Liver (tissue), 9 donors: ENCODE measurements around the gene GAS2L1. TPM values are rescaled to one million over a fixed set of nuclear protein-coding genes. Genes with fewer than 3 reads are reported as not detected.

Experiments used
- DNase-seq: peaks from one replicate; pipeline ENCODE4 v3.0.0-alpha.2; 2017; ENCODE audit warnings: low spot score
- H3K27ac ChIP-seq, 2 donors: one replicate each; pipeline ENCODE4 v1.7.0; 2013; ENCODE audit warnings: inconsistent platforms in 2 of 2, low read length in 2 of 2, control low read depth in 1 of 2, low read depth in 1 of 2, mild to moderate bottlenecking in 1 of 2
- H3K27me3 ChIP-seq, 4 donors: one replicate each; pipeline versions ENCODE4 v1.6.1 to v1.7.0; 2013; ENCODE audit warnings: low read length in 3 of 4, inconsistent platforms in 1 of 4, mild to moderate bottlenecking in 1 of 4, moderate library complexity in 1 of 4; ENCODE audit not compliant: control insufficient read depth in 4 of 4, insufficient read depth in 4 of 4
- H3K36me3 ChIP-seq, 4 donors: one replicate each; pipeline versions ENCODE4 v1.6.1 to v1.7.0; 2013; ENCODE audit warnings: low read length in 3 of 4, mild to moderate bottlenecking in 3 of 4, low read depth in 1 of 4, moderate library complexity in 1 of 4; ENCODE audit not compliant: control insufficient read depth in 4 of 4, insufficient read depth in 3 of 4
- H3K4me1 ChIP-seq, 4 donors: one replicate each; pipeline versions ENCODE4 v1.6.1 to v1.7.0; 2013; ENCODE audit warnings: low read length in 3 of 4, mild to moderate bottlenecking in 3 of 4, moderate library complexity in 1 of 4; ENCODE audit not compliant: control insufficient read depth in 4 of 4, insufficient read depth in 4 of 4
- H3K4me3 ChIP-seq, 3 donors: one replicate each; pipeline versions ENCODE4 v1.6.1 to v1.7.0; 2013; ENCODE audit warnings: low read length in 3 of 3, control low read depth in 1 of 3, low read depth in 1 of 3, mild to moderate bottlenecking in 1 of 3
- H3K9ac ChIP-seq, 2 donors: one replicate each; pipeline ENCODE4 v1.7.0; 2013; ENCODE audit warnings: low read length in 2 of 2, mild to moderate bottlenecking in 2 of 2, moderate library complexity in 2 of 2, control low read depth in 1 of 2, low read depth in 1 of 2
- H3K9me3 ChIP-seq, 4 donors: one replicate each; pipeline versions ENCODE4 v1.6.1 to v1.7.0; 2013; ENCODE audit warnings: low read length in 3 of 4; ENCODE audit not compliant: control insufficient read depth in 4 of 4
- ATF3 ChIP-seq: IDR thresholded peaks from 2 replicates; pipeline ENCODE4 v1.6.1; 2016; ENCODE audit warnings: antibody characterized with exemption
- CTCF ChIP-seq: fragments of 150-350 bp; IDR thresholded peaks from 2 replicates; pipeline ENCODE4 v1.5.1; 2017; ENCODE audit warnings: improper control_type of control experiment, low read depth, low read length; ENCODE audit not compliant: missing input control
- FOXA1 ChIP-seq: IDR thresholded peaks from 2 replicates; pipeline ENCODE4 v1.6.1; 2016; ENCODE audit warnings: antibody characterized with exemption
- FOXA2 ChIP-seq: IDR thresholded peaks from 2 replicates; pipeline ENCODE4 v1.6.1; 2016; ENCODE audit warnings: antibody characterized with exemption
- GABPA ChIP-seq, 2 donors: IDR thresholded peaks in 1 of 2; conservative IDR thresholded peaks in 1 of 2; 2 replicates each; pipeline ENCODE4 v1.6.1; 2016; ENCODE audit warnings: antibody characterized with exemption in 2 of 2, mild to moderate bottlenecking in 1 of 2, moderate library complexity in 1 of 2
- HNF4A ChIP-seq, 2 donors: conservative IDR thresholded peaks; 2 replicates each; pipeline ENCODE4 v1.6.1; 2016; ENCODE audit warnings: antibody characterized with exemption in 2 of 2, mild to moderate bottlenecking in 2 of 2
- HNF4G ChIP-seq: IDR thresholded peaks from 2 replicates; pipeline ENCODE4 v1.6.1; 2016; ENCODE audit warnings: antibody characterized with exemption
- MAX ChIP-seq: IDR thresholded peaks from 2 replicates; pipeline ENCODE4 v1.6.1; 2016; ENCODE audit warnings: antibody characterized with exemption
- RAD21 ChIP-seq, 2 donors: IDR thresholded peaks; 2 replicates each; pipeline ENCODE4 v1.6.1; 2016; ENCODE audit warnings: antibody characterized with exemption in 2 of 2, mild to moderate bottlenecking in 2 of 2
- REST ChIP-seq: IDR thresholded peaks from 2 replicates; pipeline ENCODE4 v1.6.1; 2016; ENCODE audit warnings: antibody characterized with exemption, mild to moderate bottlenecking
- SP1 ChIP-seq: IDR thresholded peaks from 2 replicates; pipeline ENCODE4 v1.6.1; 2018; ENCODE audit warnings: antibody characterized with exemption, mild to moderate bottlenecking
- TAF1 ChIP-seq: conservative IDR thresholded peaks from 2 replicates; pipeline ENCODE4 v1.6.1; 2016; ENCODE audit warnings: antibody characterized with exemption, mild to moderate bottlenecking
- YY1 ChIP-seq: IDR thresholded peaks from 2 replicates; pipeline ENCODE4 v1.6.1; 2016; ENCODE audit warnings: antibody characterized with exemption, mild to moderate bottlenecking
- ZBTB33 ChIP-seq: IDR thresholded peaks from 2 replicates; pipeline ENCODE4 v1.6.1; 2016; ENCODE audit warnings: antibody characterized with exemption
- WGBS: extraction: QIAGEN DNeasy Blood & Tissue Kit; methylation state at CpG from one replicate; pipeline ENCODE4 v1.1.7; 2013; 5-methylcytosine and 5-hydroxymethylcytosine counted together
- polyA plus RNA-seq, 2 donors: library from polyadenylated mRNA; stranded (reverse) in 1 of 2; unstranded in 1 of 2; fragments of 200-250 nt in 1 of 2; fragments of >200 nt in 1 of 2; fragmentation: Nextera tagmentation in 1 of 2; extraction: Ambion mirVana in 1 of 2; gene quantifications; one replicate each; pipeline versions ENCODE4 v1.2.1 to v1.2.3, GENCODE V29; 2013 to 2015
- total RNA-seq, 2 donors: library from RNA; depleted of rRNA; stranded (reverse); fragments of >200 nt; gene quantifications; one replicate each; pipeline ENCODE4 v1.2.3, GENCODE V29; 2014
- donor health status: healthy.
- donor health status: healthy.
- donor health status: healthy.
- donor health status: healthy.
- donor health status: healthy.

Gene GAS2L1
- total and polyA plus RNA-seq, 4 donors, result 4.0 to 11.4 (median 8.9) TPM

- 94% methylated on average over 3 of the region's 3 CpGs for WGBS
These were observed 22.3 kb upstream of the GAS2L1 start for GRCh38 chr22:29284196-29284595.

More at GRCh38 chr22:29284196-29284595, 22.3 kb upstream of the GAS2L1 start:
- H3K36me3 ChIP-seq, result peaks cover 17 to 80% (median 71%) of the 10 kb centered on the region in 4 donors
- DNase-seq, result no peak
- H3K27me3 ChIP-seq, result no peaks in the 10 kb centered on the region
- H3K4me1 ChIP-seq, result no peaks in the 10 kb centered on the region
- no peak overlapping the region for H3K27ac ChIP-seq
- H3K9ac ChIP-seq, result no peak overlapping the region
- no peak for TF ChIP-seq TAF1
- TF ChIP-seq ATF3, result no peak
- TF ChIP-seq ZBTB33, result no peak
- TF ChIP-seq GABPA (IDR thresholded peaks at IDR 0.05 in 1 of 2, conservative IDR thresholded peaks at IDR 0.05 in 1 of 2), result no peak
- TF ChIP-seq RAD21 (IDR thresholded peaks at IDR 0.05), result no peak
- TF ChIP-seq CTCF, result no peak
- TF ChIP-seq SP1, result no peak
- TF ChIP-seq HNF4A (conservative IDR thresholded peaks at IDR 0.05), result no peak
- TF ChIP-seq YY1, result no peak
- TF ChIP-seq FOXA1, result no peak
- no peak for TF ChIP-seq REST
- TF ChIP-seq FOXA2, result no peak
- no peak for TF ChIP-seq MAX
- TF ChIP-seq HNF4G, result no peak
- H3K9me3 ChIP-seq, result no peaks in the 10 kb centered on the region
- H3K4me3 ChIP-seq, result no peak overlapping the region
